NK-92 (cell line): ENCODE results near the gene RAB11FIP2.
"Not testable (repeated sequence)": the region's sequence is repeated elsewhere in the genome, so short reads cannot be mapped to it uniquely, and the experiment has no call there.

Experiments
- DNase-seq: peaks from one replicate; lab custom pipeline; 2025; ENCODE audit not compliant: unreplicated experiment; lab: John Stamatoyannopoulos, UW

Gene RAB11FIP2, protein sequence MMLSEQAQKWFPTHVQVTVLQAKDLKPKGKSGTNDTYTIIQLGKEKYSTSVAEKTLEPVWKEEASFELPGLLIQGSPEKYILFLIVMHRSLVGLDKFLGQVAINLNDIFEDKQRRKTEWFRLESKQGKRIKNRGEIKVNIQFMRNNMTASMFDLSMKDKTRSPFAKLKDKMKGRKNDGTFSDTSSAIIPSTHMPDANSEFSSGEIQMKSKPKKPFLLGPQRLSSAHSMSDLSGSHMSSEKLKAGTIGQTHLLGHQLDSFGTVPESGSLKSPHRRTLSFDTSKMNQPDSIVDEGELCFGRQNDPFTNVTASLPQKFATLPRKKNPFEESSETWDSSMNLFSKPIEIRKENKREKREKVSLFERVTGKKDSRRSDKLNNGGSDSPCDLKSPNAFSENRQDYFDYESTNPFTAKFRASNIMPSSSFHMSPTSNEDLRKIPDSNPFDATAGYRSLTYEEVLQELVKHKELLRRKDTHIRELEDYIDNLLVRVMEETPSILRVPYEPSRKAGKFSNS

DNA sequence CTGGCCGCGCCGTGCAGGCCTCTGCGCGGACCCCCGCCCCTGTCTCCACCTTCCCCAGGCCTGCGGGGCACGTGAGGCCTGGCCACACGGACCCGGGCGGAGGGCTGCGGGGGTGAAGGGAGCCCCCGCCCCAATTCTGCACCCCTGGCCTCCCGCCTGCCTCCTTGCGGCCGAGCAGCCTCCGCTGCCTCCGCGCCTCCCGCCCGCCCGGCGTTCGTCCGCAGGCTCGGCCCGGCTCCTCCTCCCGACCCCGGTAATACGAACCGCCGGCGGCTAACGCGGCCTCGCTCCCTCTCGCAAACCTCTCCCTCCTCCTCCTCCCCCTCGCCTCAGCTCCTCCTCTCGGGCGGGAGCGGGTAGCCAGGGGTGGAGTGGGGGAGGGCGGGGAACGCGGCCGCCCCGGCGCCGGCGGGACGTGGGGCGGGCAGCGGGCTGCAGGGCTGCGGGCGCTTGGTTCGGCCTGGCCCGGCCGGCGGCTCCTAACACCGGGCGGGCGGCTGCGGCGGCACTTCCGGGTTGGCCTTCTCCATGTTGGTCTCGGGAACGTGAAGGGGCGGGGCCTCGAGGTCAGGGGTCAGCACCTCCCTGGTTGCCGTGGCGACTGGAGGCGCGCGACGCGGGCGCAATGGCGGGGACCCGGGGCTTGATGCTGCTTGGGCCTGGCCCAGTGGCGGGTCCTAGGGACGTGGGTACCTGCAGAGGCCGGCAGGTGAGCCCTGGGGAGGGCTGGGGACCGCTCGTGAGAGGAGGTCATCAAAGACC is at the start of gene RAB11FIP2:
RAB11FIP2 (minus strand) TSS at position 547 of the 762 bp plus-strand sequence. CDS start 778 bp downstream, outside the sequence.
- peak; percentile 48 for DNase-seq

DNA sequence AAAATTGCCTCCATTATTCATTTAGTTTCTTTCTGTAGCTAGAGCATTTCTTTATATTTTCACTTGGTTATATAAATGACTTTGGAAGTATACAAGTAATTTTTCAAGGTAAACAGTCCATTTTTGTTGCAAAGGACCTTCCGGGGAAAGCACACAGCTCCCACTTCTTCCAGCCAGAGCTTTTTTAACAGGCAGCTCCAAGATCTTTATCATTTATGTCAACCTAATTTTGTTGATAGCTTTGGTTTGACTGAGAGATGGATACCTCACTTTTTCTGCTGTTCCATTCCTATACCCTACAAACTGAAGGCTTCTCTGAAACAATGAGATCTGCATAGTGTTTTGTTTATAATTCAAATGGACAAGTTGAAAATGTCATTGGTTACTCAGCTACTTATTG is 49.3 kb upstream of the RAB11FIP2 start:
- DNase-seq, result no peak

DNA sequence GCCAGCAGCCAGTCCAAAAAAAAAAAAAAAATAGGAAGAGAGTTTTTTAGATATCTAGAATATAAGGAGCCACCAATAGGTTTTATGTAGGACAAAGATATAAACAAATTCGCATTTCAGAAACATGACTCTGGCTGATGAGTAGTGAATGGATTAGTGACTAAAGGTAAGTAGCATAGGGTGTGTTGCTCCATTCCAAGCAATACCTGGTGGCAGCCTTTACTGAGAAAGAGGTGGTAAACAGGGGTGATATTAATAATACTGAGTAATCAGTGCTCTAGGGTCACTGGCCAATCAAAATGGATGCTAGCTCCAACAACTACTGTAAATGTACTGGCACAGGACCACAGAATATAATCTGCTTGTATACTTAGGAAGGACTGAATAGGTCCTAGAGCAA is 45.5 kb upstream of the RAB11FIP2 start:
- no peak for DNase-seq

DNA sequence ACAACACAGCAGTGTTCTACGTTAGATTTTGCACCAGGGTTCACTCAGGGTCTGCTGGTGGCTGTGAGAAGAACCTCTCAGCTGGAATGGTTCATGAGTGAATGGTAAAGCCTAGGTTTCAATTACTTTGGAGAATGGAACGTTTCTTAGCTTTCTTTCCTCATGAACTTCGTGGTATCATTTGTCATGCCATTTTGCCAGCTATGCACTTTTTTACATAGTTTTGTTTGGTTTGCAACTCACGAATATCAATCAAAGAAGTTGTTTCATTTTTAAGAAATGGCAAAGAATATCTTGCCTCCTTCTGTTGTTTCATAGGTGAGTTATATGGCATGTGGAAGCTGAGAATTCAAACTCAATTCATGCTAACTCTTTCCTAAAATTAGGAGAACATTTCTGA is 34.1 kb upstream of the RAB11FIP2 start:
- DNase-seq, result no peak

DNA sequence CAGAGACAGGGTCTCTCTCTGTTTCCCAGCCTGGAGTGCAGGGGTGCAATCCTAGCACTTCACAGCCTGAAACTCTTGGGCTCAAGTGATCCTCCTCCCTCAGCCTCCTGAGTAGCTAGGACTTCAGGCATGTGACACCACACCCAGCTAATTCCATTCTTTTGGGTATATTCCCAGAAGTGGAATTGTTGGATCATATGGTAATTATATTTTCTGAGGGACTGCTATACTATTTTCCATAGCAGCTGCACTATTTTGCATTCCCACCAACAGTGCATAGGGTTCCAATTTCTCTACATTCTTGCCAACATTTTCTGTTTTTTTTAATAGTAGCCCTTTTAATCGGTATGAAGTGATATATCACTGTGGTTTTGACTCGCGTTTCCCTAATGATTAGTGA is 30.0 kb upstream of the RAB11FIP2 start:
- no peak for DNase-seq

DNA sequence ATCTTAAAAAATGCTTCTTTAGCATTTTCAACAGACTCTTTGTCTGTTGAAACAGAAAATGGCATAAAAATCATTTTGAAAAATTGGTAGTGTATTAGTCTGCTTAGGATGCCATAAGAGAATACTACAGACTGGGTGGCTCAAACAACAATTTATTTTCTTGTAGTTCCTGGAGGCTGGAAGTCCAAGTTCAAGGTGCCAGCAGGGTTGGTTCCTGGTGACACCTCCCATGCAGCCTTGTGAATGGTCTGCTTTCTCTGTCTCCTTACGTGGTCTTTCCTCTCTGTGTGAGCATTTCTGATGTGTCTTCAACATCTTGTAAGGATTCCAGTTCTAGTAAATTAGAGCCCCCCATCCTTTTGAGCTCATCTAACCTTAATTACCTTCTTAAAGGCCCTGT is 26.1 kb upstream of the RAB11FIP2 start:
- DNase-seq, result no peak

DNA sequence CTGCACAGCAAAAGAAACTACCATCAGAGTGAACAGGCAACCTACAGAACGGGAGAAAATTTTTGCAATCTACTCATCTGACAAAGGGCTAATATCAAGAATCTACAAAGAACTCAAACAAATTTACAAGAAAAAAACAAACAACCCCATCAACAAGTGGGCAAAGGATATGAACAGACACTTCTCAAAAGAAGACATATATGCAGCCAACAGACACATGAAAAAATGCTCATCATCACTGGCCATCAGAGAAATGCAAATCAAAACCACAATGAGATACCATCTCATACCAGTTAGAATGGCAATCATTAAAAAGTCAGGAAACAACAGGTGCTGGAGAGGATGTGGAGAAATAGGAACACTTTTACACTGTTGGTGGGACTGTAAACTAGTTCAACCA is 20.6 kb upstream of the RAB11FIP2 start:
- DNase-seq, result not testable (repeated sequence)

DNA sequence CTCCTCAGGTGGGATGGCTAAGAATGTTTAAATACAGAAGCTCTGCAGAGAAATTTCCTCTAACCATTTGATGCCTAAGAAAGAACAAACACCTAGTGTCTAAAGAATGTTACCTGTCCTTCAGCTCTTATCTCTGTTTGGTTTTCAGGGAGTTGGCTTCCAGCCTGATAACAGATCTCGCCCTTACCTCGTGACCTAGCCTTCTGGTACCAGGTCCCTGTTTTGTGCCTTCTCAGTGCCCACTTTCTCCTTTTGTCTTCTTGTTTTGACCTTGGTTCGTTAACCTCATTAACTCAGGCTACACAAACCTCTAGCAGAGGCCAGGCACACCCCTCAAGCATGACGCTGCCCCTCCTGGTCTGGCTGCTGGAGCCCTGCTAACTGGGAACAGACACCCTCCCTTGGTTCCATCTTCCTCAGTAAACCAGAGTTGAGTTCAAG is 16.1 kb upstream of the RAB11FIP2 start:
- no peak for DNase-seq

DNA sequence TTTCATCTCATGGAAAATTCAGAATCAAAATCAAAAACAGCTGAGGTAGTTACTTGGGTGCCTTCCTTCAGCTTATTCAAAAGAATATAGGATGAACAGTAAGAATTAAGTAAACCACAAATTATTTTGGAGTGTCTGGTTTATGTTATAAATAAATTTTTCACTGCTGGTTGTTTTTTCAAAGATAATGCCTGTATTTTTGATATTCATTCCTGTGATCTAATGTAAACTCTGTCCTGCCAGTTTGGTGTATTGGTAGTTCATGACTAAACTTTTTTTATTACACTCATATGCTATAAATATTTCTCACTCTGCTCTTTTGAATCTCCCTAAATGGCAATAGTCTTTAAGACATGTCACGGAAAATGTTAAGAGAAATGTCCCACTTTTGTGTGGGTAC is 11.6 kb upstream of the RAB11FIP2 start:
- DNase-seq, result no peak

DNA sequence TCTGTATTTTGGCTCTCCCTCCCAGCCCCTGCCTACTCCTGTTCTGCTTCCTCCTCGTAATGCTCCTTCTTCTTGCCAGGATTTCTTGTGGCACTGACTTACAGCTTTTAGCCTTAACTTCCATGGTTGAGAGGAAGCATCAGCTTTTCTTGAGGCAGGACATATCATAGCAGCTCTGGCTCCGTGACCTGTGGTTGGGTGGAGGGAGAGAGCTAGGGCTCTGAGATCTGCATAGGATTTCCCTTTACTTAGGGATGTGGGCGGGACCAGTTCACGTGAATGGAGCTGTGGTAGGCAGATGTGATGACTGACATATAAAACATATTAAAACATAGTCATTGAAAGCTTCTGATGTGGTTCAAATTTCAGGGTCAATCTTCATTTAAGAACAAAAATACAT is 10.6 kb upstream of the RAB11FIP2 start:
- DNase-seq, result no peak

DNA sequence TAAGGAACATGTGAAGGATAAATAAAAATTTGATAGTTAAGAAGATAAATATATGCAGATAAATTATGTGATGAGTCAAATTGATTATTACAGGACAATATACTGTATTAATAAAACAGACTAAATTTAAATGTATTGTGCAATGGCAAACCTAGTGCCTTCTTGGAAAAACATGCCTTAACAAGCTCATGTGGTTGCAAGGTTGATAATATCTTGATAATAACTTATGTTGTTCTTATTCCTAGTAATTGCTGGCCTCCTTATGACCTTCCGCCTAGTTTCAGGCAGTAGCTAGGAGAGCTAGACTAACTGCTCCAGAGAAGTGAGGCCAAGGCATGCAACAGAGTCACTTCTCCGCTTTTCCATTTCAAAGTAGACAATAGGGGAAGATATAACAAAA is 7.6 kb upstream of the RAB11FIP2 start:
- no peak for DNase-seq

DNA sequence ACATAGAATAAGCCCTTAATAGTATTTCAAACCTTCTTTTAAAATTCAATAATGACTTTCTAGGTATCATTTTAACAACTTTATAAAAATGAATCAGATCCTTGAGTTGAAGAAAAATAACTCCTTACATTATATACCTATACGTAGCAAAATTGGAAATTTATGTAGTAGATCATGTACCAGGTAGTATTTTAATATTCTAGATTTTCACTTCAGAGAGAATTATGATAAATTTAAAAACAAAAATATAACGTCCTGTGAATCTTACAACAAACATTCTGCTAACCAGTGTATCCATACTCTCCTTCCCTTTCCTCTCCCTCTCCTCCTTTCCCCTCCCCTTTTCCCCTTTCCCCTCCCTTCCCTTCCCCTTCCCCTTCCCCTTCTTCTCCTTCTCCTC is 6.1 kb upstream of the RAB11FIP2 start:
- no peak for DNase-seq

DNA sequence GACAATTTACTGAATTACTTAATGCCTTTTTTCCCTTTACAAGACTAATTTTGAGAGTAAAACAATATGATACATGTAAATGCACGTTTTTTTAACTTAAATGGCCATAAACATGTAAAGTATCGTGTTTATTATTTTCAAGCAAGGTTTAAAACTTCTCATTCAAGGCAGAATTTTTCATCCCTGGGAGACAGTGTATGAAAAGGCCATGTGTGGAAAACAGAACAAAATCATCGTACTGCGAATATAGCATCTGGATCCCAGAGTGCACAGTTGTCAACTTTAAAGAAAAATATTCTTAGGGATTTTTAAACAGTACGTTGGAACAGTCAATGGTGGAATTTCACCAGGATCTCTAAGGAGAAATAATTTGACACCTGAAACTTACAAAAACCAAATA is 1.1 kb upstream of the RAB11FIP2 start:
- no peak for DNase-seq

DNA sequence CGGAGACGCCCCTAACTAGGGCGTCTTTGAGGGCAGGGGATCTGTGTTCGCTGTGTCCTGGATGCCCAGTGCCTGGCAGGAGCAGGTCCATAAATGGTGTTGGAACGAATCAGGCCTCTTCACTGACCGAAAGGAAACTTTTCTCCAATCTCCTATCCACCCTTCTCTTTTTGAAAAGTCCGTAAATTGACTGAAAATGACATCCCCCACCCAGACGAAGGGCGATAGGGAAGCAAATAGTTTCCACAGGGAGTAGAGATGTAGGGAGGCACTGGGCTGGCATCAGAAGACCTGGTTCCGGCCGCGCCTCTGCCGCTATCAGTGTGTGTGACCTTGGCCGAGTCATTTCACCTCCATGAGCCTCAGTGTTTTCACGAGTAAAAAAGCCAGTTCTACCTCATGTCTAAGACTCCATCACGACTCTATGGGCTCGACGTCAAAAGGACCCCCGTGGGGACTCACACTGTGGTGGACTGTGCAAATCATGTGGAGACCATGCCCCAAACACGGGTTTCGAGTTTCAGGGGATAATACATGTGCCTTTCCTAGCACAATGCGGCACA is 497 bp upstream of the RAB11FIP2 start:
- no peak for DNase-seq

DNA sequence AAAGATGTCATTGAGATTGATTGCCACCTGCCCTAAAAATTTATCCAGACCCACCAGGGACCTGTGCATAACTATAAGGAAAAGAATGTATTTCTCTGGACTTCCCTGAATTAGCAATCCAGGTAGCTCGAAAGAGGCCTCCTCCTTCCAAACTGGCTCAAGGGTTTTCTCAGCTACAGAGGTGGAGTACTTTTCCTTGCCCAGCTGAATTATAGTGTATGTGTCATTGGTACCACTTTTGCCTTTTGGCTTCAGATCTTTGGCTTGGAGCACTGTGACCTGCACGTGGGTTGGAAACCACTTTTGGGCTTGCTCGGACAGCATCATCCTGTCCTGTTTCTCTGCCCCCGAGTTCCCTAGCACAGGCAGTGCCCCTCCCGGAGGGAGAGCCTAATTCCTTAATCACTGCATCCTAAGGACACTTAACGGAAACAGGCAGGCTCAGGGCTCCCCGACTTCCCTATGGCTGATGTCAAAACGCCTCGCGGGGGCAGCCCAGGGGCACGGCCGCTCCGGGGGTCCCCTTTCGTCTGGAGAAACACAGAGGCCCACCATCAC is 825 bp downstream of the RAB11FIP2 start:
- no peak for DNase-seq

DNA sequence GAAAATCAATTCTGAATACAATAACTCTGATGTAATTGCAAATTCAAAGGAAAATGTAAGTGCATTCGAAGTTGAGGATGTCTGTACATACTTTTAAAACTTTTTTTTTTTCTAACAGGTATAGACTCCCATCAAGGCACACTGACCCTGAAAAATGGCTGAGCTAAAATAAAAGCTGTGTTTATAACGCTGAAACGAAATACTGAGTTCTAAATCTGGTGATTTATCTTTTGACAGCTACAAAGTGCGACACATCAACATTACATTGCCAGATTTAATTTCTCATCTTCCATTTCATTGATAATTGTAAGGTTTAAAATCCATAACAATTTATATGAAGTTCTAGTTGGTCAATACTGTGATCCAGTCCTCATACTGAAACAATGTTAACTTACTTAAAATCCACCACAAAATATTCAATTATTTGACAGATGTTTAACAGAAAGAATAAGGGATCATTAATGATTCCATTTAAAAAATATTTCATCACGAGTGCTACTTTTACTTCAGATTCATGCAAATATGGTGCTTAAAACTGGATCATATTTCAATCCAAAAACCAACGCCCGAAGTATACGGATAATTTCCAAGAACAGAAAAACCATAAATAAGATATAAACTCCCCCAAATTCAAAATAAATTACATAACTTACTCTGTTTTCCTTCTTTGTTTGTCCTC is 1.4 kb downstream of the RAB11FIP2 start:
- no peak for DNase-seq

DNA sequence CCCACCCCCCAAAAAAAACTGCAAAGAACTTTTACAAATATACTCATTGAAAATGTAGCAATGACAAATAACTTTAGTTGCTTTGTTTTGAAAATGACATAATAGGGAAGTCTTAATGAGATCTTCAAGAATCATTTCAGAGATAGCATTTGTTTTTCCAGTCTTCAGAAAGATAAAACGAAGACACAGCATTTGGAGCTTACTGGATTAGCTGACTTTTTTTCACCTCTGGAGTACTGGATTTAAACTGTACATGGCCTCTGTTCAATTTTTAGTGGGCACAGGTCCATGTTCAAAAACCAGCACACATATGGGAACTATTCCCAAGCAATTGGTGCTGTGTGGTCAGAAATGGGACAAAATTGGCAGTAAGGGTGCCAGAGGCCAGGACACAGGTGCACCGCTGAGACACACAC is 3.9 kb downstream of the RAB11FIP2 start:
- no peak for DNase-seq

DNA sequence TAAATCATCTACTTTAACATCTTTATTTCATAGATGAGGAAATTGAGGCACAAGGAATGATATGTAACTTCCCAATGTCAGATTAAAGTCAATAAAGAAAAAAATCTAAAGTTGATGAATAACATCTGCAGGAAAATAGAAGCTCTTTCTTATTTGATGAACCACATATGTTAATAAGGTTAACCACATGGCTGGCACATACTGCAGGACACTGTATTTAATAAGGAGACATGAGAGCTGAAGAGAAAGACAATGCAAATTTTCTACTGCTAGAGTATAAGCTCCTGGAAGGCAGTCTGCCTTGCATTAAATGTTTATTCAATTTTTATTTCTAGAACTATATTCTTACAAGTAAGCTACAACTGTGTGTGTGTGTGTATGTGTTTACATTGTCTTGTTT is 4.4 kb downstream of the RAB11FIP2 start:
- DNase-seq, result no peak

DNA sequence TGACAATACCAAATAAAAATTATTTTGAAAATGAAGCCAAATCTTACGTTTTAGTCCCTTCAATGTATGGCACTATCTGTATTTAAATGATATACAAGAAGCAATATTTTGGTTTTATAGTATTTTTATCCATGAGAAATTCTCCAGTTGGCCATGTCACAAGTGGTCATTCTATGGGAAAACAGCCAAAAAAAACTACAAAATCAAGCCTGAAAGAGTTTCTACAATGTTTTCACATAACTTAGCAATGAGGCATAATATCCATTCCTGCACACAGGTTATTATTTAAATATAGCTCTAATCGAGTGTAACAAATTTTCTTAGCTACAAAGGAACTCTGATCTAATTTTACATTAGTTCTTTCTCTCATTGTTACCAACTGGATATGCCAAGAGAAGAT is 5.4 kb downstream of the RAB11FIP2 start:
- no peak for DNase-seq

DNA sequence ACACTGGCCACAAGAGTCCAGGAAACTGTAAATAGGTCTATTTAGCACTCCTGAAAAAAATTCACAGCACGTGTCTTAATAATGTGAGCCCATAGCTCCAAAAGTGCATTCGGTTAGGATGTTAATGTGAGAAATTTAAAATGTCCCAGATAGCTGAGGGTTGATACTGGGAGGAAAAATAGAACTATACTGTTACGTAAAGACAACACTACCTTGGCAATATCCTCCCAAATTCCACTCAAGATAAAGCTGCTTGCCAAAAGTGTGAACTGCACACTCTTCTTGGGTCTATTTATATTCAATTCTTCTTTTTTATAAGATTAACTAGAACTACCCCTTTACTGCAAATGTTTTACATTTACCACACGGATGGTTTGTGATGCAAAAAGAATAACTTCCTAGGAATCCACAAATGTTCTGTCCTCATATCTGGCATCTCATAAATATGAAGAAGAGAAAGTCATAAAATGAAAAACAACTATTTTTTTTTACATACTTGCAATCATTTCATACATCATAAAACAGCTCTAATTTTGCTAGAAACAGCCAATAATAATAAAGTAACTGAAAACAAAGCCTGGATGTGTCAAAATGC is 10.4 kb downstream of the RAB11FIP2 start:
- DNase-seq, result no peak
